Heart left ventricle (tissue), 16 donors: ENCODE measurements around the gene C1S. TPM values are rescaled to one million over a fixed set of nuclear protein-coding genes. Genes with fewer than 3 reads are reported as not detected.

ENCODE experiments used
- ATAC-seq, 4 donors: fragments of 200-7000 bp; cut with Tn5 transposase; one replicate each; pipeline ENCODE4 v1.9.1; 2020 to 2022; ENCODE audit warnings: moderate library complexity in 4 of 4, mild to moderate bottlenecking in 3 of 4, moderate number of reproducible peaks in 1 of 4
- DNase-seq, 5 donors: peaks; one replicate each; pipeline ENCODE4 v3.0.0-alpha.2; 2020
- H3K27ac ChIP-seq, 12 donors: fragments of 200-600 bp; sonication (generic) in 4 of 12; one replicate each; pipeline versions ENCODE4 v1.5.0 to v1.8.0; 2016 to 2022; ENCODE audit warnings: mild to moderate bottlenecking in 2 of 12
- H3K27me3 ChIP-seq, 9 donors: fragments of 200-600 bp; sonication (generic) in 2 of 9; one replicate each; pipeline versions ENCODE4 v1.5.1 to v1.8.0; 2016 to 2022; ENCODE audit warnings: mild to moderate bottlenecking in 3 of 9
- H3K36me3 ChIP-seq, 9 donors: fragments of 200-600 bp; sonication (generic) in 2 of 9; one replicate each; pipeline versions ENCODE4 v1.5.0 to v1.8.0; 2018 to 2022; ENCODE audit warnings: mild to moderate bottlenecking in 2 of 9
- H3K4me1 ChIP-seq, 12 donors: fragments of 200-600 bp; sonication (generic) in 4 of 12; one replicate each; pipeline versions ENCODE4 v1.5.0 to v1.8.0; 2016 to 2022; ENCODE audit warnings: mild to moderate bottlenecking in 3 of 12
- H3K4me3 ChIP-seq, 12 donors: fragments of 200-600 bp; sonication (generic) in 4 of 12; one replicate each; pipeline versions ENCODE4 v1.5.0 to v1.8.0; 2017 to 2022; ENCODE audit warnings: mild to moderate bottlenecking in 9 of 12, moderate library complexity in 4 of 12
- H3K9me3 ChIP-seq, 12 donors: fragments of 200-600 bp; sonication (generic) in 4 of 12; one replicate each; pipeline versions ENCODE4 v1.5.0 to v1.8.0; 2016 to 2022; ENCODE audit warnings: mild to moderate bottlenecking in 1 of 12
- CTCF ChIP-seq, 12 donors: fragments of 200-600 bp; sonication (generic) in 4 of 12; IDR thresholded peaks; one replicate each; pipeline versions ENCODE4 v1.5.0 to v1.8.0; 2018 to 2022; ENCODE audit warnings: antibody characterized with exemption in 12 of 12, mild to moderate bottlenecking in 5 of 12
- POLR2A ChIP-seq, 2 donors: fragments of 450-650 bp; IDR thresholded peaks; one replicate each; pipeline ENCODE4 v1.6.1; 2017; ENCODE audit warnings: antibody characterized with exemption in 2 of 2, mild to moderate bottlenecking in 2 of 2, moderate library complexity in 2 of 2
- WGBS, 4 donors: extraction: QIAGEN DNeasy Blood & Tissue Kit in 2 of 4; methylation state at CpG; one replicate each; pipeline versions ENCODE4 v1.1.5 to v1.1.7; 2013 to 2018; 5-methylcytosine and 5-hydroxymethylcytosine counted together
- intact Hi-C, 10 donors: fragments of 100-400 bp; cut with DNase I; formaldehyde crosslinking; loops; one replicate each; pipeline versions ENCODE4 v1.11.1 to v1.14.2; 2022
- polyA plus RNA-seq, 2 donors: library from polyadenylated mRNA; stranded (reverse); fragments of 200-250 nt; gene quantifications; one replicate each; pipeline ENCODE4 v1.2.3, GENCODE V29; 2013
- total RNA-seq, 9 donors: library from RNA; depleted of rRNA in 2 of 9; stranded (reverse); fragments of >200 nt in 2 of 9; fragmentation: NEBNext Ultra II Directional in 3 of 9; extraction: Animal tissue kit (Norgen Biotek cat#: 25700) in 3 of 9; gene quantifications; one replicate each; pipeline versions ENCODE4 v1.1.0 to v1.2.4, GENCODE V29; 2016 to 2023
- donor health status: ischemic (EF 13 %, LVEDD 7.1; RV severe dilation, severe dysfunction).
- donor health status: healthy with polysubstance abuse.
- donor health status: DM: no; HTN: yes; CAD: no.
- donor health status: DM: no; HTN: no; CAD: no.
- donor health status: ischemic (EF 25% LVEDD 6.9; RV normal size, moderate dysfunction).
- donor health status: ischemic (EF 25% LVEDD 5.7; RV mildly dilated, moderate dysfunction).
- donor health status: healthy.
- donor health status: DM: yes; HTN: yes; CAD: no.
- donor health status: ischemic (EF 35%, LVEDD 5.7; RV mildly dilated, moderate dysfunction).
- donor health status: nonischemic (EF 11% LVEDD 7.7; RV severe dilation, severe dysfunction).
- donor health status: DM: yes; HTN: yes; CAD: no.
- donor health status: PGD.
- donor health status: ischemic (EF 29% LVEDD 5.4; RV normal size, mild dysfunction).
- donor health status: nonischemic (EF 23%, LVEDD 6.1; RV moderate dilation, normal function).

Gene C1S
- total and polyA plus RNA-seq, 11 donors: 30.1 to 247 (median 60.5) TPM

DNA sequence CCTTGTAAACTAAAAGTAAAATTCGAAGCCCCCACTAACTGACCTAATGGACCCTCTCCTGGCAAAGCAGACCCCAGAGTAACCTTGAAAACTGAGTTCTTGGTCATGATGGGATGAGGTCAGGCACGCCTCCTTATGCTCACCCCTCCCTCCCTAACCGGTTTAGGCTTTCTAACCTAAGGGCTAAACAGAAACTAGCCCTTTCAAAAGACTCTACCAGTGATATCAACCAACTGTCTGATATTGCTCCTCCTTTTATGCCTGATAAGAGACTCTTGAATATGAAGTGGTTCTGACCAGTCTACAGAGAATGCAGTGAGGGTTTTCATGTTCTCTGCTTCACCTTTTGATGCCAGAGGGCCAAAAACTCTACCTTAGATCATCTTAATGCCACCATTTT, 37.4 kb upstream of the C1S start:
- Histone ChIP-seq H3K27ac (no peak overlapping the region), H3K9me3 (no peaks in the 10 kb centered on the region), H3K36me3 (no peaks in the 10 kb centered on the region), H3K4me1 (peaks cover 0 to 11% (median 6%) of the 10 kb centered on the region in 12 donors), H3K4me3 (no peak overlapping the region), H3K27me3 (no peaks in the 10 kb centered on the region)
- TF ChIP-seq CTCF (IDR thresholded peaks at IDR 0.05) (no peak), POLR2A (IDR thresholded peaks at IDR 0.05) (no peak)
- WGBS, 4 donors: 78 to 90% (median 87%) methylated on average over 3 of the region's 3 CpGs
- intact Hi-C loops: no loop called here
- ATAC-seq: no peak
- DNase-seq: no peak

DNA sequence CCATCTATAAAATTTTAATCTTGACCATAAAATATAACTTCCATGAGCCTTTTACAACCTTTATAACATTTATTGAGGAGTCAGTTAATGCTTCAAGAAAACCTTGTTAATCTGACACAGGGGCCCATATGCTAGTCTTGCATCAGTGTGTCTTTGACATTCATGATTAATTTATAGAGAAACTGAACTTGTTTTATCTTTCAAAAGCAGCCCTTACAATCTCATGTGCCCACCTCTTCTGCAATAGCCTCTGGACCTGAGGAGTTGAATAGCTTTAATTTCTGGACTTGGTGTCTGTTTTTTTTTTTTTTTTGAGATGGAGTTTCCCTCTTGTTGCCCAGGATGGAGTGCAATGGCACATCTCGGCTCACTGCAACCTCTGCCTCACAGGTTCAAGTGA, 33.7 kb upstream of the C1S start:
- Histone ChIP-seq H3K27ac (no peak overlapping the region), H3K9me3 (no peaks in the 10 kb centered on the region), H3K4me3 (no peak overlapping the region), H3K36me3 (no peaks in the 10 kb centered on the region), H3K4me1 (peaks cover 0 to 2% (median 0%) of the 10 kb centered on the region in 12 donors), H3K27me3 (no peaks in the 10 kb centered on the region)
- ATAC-seq (no peak), DNase-seq (no peak)
- TF ChIP-seq POLR2A (IDR thresholded peaks at IDR 0.05) (no peak), CTCF (IDR thresholded peaks at IDR 0.05) (no peak)
- WGBS, 4 donors: 58 to 69% (median 62%) methylated on average over 1 of the region's 1 CpG
- intact Hi-C loops: no loop called here

DNA sequence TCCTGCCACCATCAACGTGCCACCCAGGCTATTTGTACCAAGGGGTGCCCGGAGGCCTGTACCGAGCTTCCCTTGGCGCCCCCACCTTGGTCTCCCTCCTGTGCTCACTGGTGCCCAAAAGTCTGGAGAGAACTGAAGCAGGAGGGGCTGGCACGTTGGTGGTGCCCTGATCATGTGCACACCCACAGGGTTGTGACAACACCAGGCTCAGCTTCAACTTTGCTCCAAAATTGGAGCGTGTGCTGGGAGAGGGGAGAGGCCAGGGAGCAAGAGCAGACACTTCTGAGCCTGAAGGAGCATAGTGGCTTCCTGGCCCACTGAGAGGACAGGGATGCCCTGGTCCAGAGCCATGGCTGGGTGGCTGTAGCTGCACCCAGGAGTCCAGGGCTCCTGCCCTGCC, 29.2 kb upstream of the C1S start:
- H3K27ac ChIP-seq: no peak overlapping the region
- ATAC-seq (no peak), DNase-seq (no peak)
- no peaks in the 10 kb centered on the region for H3K27me3 ChIP-seq
- H3K36me3 ChIP-seq: no peaks in the 10 kb centered on the region
- H3K4me1 ChIP-seq: peaks cover 0 to 4% (median 0%) of the 10 kb centered on the region in 12 donors
- TF ChIP-seq CTCF (IDR thresholded peaks at IDR 0.05): no peak
- TF ChIP-seq POLR2A (IDR thresholded peaks at IDR 0.05): no peak
- H3K4me3 ChIP-seq: no peak overlapping the region
- H3K9me3 ChIP-seq: no peaks in the 10 kb centered on the region
- WGBS, 4 donors: 71 to 86% (median 83%) methylated on average over 5 to 6 of the region's 6 CpGs
- intact Hi-C loops: loop anchor here in 1 of 10 donors (5.0 kb wide), 1 partner anchor 69 kb away; no protein-coding TSS in a partner anchor

DNA sequence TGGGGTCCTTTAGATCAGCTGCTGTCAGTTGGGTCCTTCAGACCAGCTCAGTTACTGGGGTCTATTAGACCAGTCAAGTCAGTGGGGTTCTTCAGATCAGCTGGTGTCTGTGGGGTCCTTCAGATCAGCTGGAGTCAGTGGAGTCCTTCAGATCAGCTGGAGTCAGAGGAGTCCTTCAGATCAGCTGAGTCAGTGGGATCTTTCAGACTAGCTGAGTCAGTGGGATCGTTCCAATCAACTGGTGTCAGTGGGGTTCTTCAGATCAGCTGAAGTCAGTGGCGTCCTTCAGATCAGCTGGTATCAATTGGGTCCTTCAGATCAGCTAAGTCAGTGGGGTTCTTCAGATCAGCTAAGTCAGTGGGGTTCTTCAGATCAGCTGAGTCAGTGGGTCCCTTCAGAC, 27.5 kb upstream of the C1S start:
- Histone ChIP-seq H3K27ac (no peak overlapping the region), H3K9me3 (no peaks in the 10 kb centered on the region), H3K4me1 (peaks cover 0 to 9% (median 0%) of the 10 kb centered on the region in 12 donors), H3K36me3 (no peaks in the 10 kb centered on the region), H3K27me3 (no peaks in the 10 kb centered on the region), H3K4me3 (no peak overlapping the region)
- WGBS, 4 donors: 73 to 88% (median 83%) methylated on average over 2 of the region's 2 CpGs
- ATAC-seq (no peak), DNase-seq (no peak)
- TF ChIP-seq CTCF (IDR thresholded peaks at IDR 0.05) (no peak), POLR2A (IDR thresholded peaks at IDR 0.05) (no peak)
- intact Hi-C loops: loop anchor here in 1 of 10 donors (5.0 kb wide), 1 partner anchor 71 kb away; no protein-coding TSS in a partner anchor
